Skeletal muscle satellite cell (primary cell): ENCODE data around the gene TBC1D1.

Experiments
- H3K27me3 ChIP-seq: 2 replicates; pipeline ENCODE4 v1.7.0; 2013; ENCODE audit warnings: low read length; ENCODE audit not compliant: control insufficient read depth, insufficient read depth
- H3K36me3 ChIP-seq: 2 replicates; pipeline ENCODE4 v1.7.0; 2013; ENCODE audit warnings: mild to moderate bottlenecking, control low read depth, low read length; ENCODE audit not compliant: insufficient read depth
- H3K4me1 ChIP-seq: 2 replicates; pipeline ENCODE4 v1.7.0; 2013; ENCODE audit warnings: low read length; ENCODE audit not compliant: control insufficient read depth, insufficient read depth
- H3K4me2 ChIP-seq: 2 replicates; pipeline ENCODE4 v1.7.0; 2013; ENCODE audit warnings: mild to moderate bottlenecking, low read length
- H3K4me3 ChIP-seq: 2 replicates; pipeline ENCODE4 v1.7.0; 2013; ENCODE audit warnings: low read length
- H3K9ac ChIP-seq: 2 replicates; pipeline ENCODE4 v1.7.0; 2013; ENCODE audit warnings: mild to moderate bottlenecking, low read depth, low read length, moderate library complexity
- H3K9me3 ChIP-seq: replicated peaks from 2 replicates; pipeline ENCODE4 v1.7.0; 2013; ENCODE audit warnings: mild to moderate bottlenecking, control low read depth, low read length

The TBC1D1 gene

DNA sequence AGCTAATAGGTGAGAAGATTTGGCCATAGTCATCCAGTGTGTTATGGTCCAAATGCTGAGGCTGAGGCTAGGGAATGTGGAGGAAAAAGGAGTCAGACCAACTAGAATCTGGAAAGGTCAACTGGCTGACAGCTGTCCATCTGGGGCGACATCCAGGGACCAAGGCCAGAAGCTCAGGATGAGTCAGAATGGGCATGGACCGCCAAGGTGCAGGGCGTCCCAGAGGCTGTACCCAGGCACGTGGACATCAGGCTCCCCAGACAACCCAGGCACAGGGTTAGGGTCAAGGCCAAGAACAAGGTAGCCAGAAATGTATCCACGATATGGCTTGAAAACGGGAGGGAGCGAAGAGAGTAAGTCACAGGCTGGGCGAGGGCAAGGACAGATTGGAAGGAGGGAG lies 43.2 kb downstream of the TBC1D1 start:
- Histone ChIP-seq H3K36me3 (no peaks in the 10 kb centered on the region), H3K9me3 (no peaks in the 10 kb centered on the region), H3K4me1 (peaks cover 17% of the 10 kb centered on the region), H3K27me3 (peaks cover 5% of the 10 kb centered on the region), H3K4me2 (no peak overlapping the region), H3K4me3 (no peak overlapping the region), H3K9ac (no peak overlapping the region)

- Histone ChIP-seq H3K27me3 (peaks cover 5% of the 10 kb centered on the region), H3K9me3 (no peaks in the 10 kb centered on the region), H3K4me2 (no peak overlapping the region), H3K4me3 (no peak overlapping the region), H3K9ac (no peak overlapping the region), H3K4me1 (peaks cover 13% of the 10 kb centered on the region), H3K36me3 (no peaks in the 10 kb centered on the region)
Observed at GRCh38 chr4:37934609-37935008, 43.7 kb downstream of the TBC1D1 start.

GRCh38 chr4:37935026-37935425 lies 44.1 kb downstream of the TBC1D1 start:
- Histone ChIP-seq H3K27me3 (peaks cover 5% of the 10 kb centered on the region), H3K4me2 (no peak overlapping the region), H3K9ac (no peak overlapping the region), H3K4me3 (no peak overlapping the region), H3K9me3 (no peaks in the 10 kb centered on the region), H3K4me1 (peaks cover 13% of the 10 kb centered on the region), H3K36me3 (no peaks in the 10 kb centered on the region)

GRCh38 chr4:37936889-37937498 lies 46.1 kb downstream of the TBC1D1 start:
- Histone ChIP-seq H3K9ac (no peak overlapping the region), H3K36me3 (no peaks in the 10 kb centered on the region), H3K27me3 (peaks cover 5% of the 10 kb centered on the region), H3K4me3 (no peak overlapping the region), H3K4me1 (peaks cover 7% of the 10 kb centered on the region), H3K9me3 (no peaks in the 10 kb centered on the region), H3K4me2 (no peak overlapping the region)

DNA sequence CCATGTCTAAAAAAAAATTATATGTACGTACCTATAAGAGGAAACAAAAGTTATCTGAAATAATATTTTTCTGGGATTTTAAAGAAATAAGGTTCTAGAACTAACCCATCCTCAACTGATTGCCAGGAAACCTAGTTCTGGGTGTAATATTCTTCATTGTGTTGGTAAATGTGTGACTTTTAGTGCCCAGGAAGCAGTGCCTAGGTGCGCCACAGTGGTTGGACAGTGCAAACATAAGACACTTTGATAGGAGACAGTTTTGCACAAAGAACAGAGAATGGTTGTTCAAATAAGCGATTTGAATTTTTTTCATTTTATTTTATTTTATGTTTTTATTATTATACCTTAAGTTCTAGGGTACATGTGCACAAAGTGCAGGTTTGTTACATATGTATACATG lies 47.3 kb downstream of the TBC1D1 start:
- H3K9ac ChIP-seq, result no peak overlapping the region
- peaks cover 5% of the 10 kb centered on the region for H3K27me3 ChIP-seq
- H3K4me3 ChIP-seq, result no peak overlapping the region
- no peaks in the 10 kb centered on the region for H3K4me1 ChIP-seq
- no peaks in the 10 kb centered on the region for H3K9me3 ChIP-seq
- H3K36me3 ChIP-seq, result no peaks in the 10 kb centered on the region
- H3K4me2 ChIP-seq, result no peak overlapping the region

DNA sequence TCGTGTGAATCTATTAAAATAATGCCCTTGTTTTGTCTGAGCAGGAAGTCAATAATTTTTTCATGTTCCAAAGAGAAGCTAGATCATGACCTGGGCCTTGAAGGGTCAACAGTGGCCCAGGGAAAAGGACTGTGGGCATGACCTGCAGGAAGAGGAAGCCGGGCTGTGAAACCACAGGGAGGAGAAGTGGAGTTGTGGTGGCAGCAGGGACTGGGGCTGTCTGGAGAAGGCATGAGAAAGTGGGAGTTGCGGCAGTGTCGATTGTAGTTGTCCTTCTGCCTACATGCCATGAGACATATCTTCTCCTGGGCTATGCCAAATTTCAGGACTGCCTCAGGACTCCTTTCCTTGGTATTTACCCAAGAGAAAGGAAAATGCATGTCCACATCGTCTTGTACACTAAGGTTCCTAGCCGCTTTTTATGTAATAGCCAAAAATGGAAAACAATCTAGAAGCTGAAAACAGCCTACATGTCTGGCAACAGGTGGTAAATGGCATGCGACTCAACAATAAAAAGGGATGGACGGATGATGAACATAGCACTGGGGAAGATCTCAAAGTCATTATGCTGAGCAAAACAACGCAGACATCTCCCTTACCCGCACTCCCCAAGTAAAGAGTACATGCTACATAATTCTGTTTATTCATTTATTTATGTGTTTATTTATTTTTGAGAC lies 55.8 kb downstream of the TBC1D1 start:
- Histone ChIP-seq H3K27me3 (no peaks in the 10 kb centered on the region), H3K9me3 (no peaks in the 10 kb centered on the region), H3K4me2 (no peak overlapping the region), H3K4me1 (peaks cover 5% of the 10 kb centered on the region), H3K36me3 (no peaks in the 10 kb centered on the region), H3K9ac (no peak overlapping the region), H3K4me3 (no peak overlapping the region)

- Histone ChIP-seq H3K4me2 (no peak overlapping the region), H3K4me3 (no peak overlapping the region), H3K36me3 (no peaks in the 10 kb centered on the region), H3K9me3 (no peaks in the 10 kb centered on the region), H3K9ac (no peak overlapping the region), H3K27me3 (no peaks in the 10 kb centered on the region), H3K4me1 (peaks cover 5% of the 10 kb centered on the region)
Observed at GRCh38 chr4:37948542-37948941, 57.7 kb downstream of the TBC1D1 start.

GRCh38 chr4:37949636-37950426 lies 58.9 kb downstream of the TBC1D1 start:
- Histone ChIP-seq H3K27me3 (no peaks in the 10 kb centered on the region), H3K36me3 (no peaks in the 10 kb centered on the region), H3K4me3 (no peak overlapping the region), H3K9me3 (no peaks in the 10 kb centered on the region), H3K9ac (no peak overlapping the region), H3K4me2 (no peak overlapping the region), H3K4me1 (peaks cover 14% of the 10 kb centered on the region)

DNA sequence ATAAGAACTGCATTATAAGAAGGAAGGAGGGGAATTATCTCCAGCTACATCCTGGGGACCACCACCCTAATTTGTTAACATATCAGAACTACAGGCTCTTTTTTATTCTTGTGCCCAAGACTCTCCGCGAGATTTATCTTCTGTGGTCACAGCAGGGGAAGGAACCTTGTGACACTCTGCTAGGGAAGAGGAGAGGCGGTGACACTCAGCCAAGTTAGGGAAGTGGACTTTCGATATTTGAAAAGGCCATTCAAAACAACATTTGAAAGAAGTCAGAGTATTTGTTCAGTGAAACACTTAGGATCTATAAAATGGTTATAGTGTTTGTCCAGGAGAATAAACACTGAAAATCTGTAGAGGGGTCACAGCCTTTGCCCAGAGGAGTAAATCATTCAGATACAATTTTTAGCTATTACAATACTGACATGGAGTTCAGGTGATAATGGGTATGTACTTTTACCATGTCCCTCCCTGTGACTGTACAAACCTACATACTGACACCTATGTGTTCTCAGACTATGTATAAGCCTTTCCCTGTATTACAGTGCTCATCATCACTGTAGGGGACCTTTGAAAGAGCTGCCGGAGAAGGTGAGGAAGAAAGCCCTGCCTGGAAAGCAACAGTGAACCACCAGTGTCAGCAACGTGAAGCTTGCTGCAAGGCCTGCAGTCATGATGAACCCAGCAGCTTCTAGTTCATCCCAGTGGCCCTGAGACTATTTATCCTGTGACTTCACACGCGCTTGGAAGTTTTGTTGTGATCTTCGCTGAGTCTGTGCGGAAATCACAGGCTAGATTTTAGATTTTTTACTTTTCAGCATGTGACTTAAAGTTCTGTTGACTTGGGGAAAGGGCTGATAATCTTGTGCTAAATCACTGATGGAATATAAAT lies 60.8 kb downstream of the TBC1D1 start:
- Histone ChIP-seq H3K27me3 (no peaks in the 10 kb centered on the region), H3K4me1 (peaks cover 11% of the 10 kb centered on the region), H3K9ac (no peak overlapping the region), H3K4me3 (no peak overlapping the region), H3K4me2 (no peak overlapping the region), H3K9me3 (no peaks in the 10 kb centered on the region), H3K36me3 (no peaks in the 10 kb centered on the region)

GRCh38 chr4:37953156-37953555 lies 62.3 kb downstream of the TBC1D1 start:
- no peak overlapping the region for H3K9ac ChIP-seq
- no peaks in the 10 kb centered on the region for H3K27me3 ChIP-seq
- no peak overlapping the region for H3K4me3 ChIP-seq
- H3K4me2 ChIP-seq, result no peak overlapping the region
- no peaks in the 10 kb centered on the region for H3K9me3 ChIP-seq
- no peaks in the 10 kb centered on the region for H3K36me3 ChIP-seq
- H3K4me1 ChIP-seq, result peaks cover 11% of the 10 kb centered on the region
